Neural progenitor cell (in vitro differentiated cells): Measurements from ENCODE around the gene ADAM10. TPM values are rescaled to one million over a fixed set of nuclear protein-coding genes. Genes with fewer than 3 reads are reported as not detected.

Experiments
- DNase-seq: peaks from one replicate; pipeline ENCODE4 v3.0.0-alpha.2; 2016; ENCODE audit warnings: low spot score
- H2AFZ ChIP-seq: fragments of 200-600 bp; sonication (generic); replicated peaks from 2 replicates; pipeline ENCODE4 v1.6.1; 2016; ENCODE audit warnings: antibody characterized with exemption
- H3F3A ChIP-seq: fragments of 200-600 bp; sonication (generic); 2 replicates; pipeline ENCODE4 v1.6.1; 2016; ENCODE audit warnings: antibody characterized with exemption, low read depth
- H3K27ac ChIP-seq: fragments of 200-600 bp; sonication (generic); 2 replicates; pipeline ENCODE4 v1.5.1; 2016; ENCODE audit warnings: mild to moderate bottlenecking
- H3K27me3 ChIP-seq: fragments of 200-600 bp; sonication (generic); 2 replicates; pipeline ENCODE4 v1.6.1; 2016; ENCODE audit warnings: mild to moderate bottlenecking, moderate library complexity
- H3K36me3 ChIP-seq: fragments of 200-600 bp; sonication (generic); 2 replicates; pipeline ENCODE4 v1.5.1; 2016
- H3K4me1 ChIP-seq: fragments of 200-600 bp; sonication (generic); 2 replicates; pipeline ENCODE4 v1.6.1; 2016; ENCODE audit warnings: mixed run types
- H3K4me2 ChIP-seq: fragments of 200-600 bp; sonication (generic); 2 replicates; pipeline ENCODE4 v1.6.1; 2016
- H3K4me3 ChIP-seq: fragments of 200-600 bp; sonication (generic); 2 replicates; pipeline ENCODE4 v1.5.1; 2016
- H3K79me2 ChIP-seq: fragments of 200-600 bp; sonication (generic); 2 replicates; pipeline ENCODE4 v1.6.1; 2016; ENCODE audit warnings: low read depth
- H3K9ac ChIP-seq: fragments of 200-600 bp; sonication (generic); 2 replicates; pipeline ENCODE4 v1.6.1; 2016
- H3K9me3 ChIP-seq: fragments of 200-600 bp; sonication (generic); 2 replicates; pipeline ENCODE4 v1.5.1; 2016; ENCODE audit warnings: low read depth
- H4K20me1 ChIP-seq: fragments of 200-600 bp; sonication (generic); 2 replicates; pipeline ENCODE4 v1.6.1; 2016; ENCODE audit warnings: low read depth
- H3K27ac Mint-ChIP-seq: 3 replicates; pipeline ENCODE4 v1.8.0; 2021; ENCODE audit warnings: mixed read lengths
- H3K27me3 Mint-ChIP-seq: 2 replicates; pipeline ENCODE4 v1.8.0; 2022; ENCODE audit warnings: low read depth, mild to moderate bottlenecking, inconsistent platforms, moderate library complexity, mixed read lengths; ENCODE audit not compliant: insufficient read depth
- H3K36me3 Mint-ChIP-seq: 3 replicates; pipeline ENCODE4 v1.8.0; 2021; ENCODE audit warnings: mixed read lengths
- H3K4me1 Mint-ChIP-seq: 3 replicates; pipeline ENCODE4 v1.8.0; 2021; ENCODE audit warnings: mixed read lengths
- H3K4me3 Mint-ChIP-seq: 3 replicates; pipeline ENCODE4 v1.8.0; 2021; ENCODE audit warnings: mild to moderate bottlenecking, moderate library complexity, mixed read lengths
- H3K9me3 Mint-ChIP-seq: 3 replicates; pipeline ENCODE4 v1.8.0; 2020; ENCODE audit warnings: mixed read lengths
- CTCF ChIP-seq: fragments of 200-600 bp; sonication (generic); IDR thresholded peaks from 2 replicates; pipeline ENCODE4 v1.5.1; 2017; ENCODE audit warnings: antibody characterized with exemption, mild to moderate bottlenecking
- EZH2 ChIP-seq: fragments of 200-600 bp; sonication (generic); IDR thresholded peaks from 2 replicates; pipeline ENCODE4 v1.6.1; 2017; ENCODE audit warnings: antibody characterized with exemption, mild to moderate bottlenecking, moderate library complexity
- EZH2phosphoT487 ChIP-seq: fragments of 200-600 bp; sonication (generic); IDR thresholded peaks from 2 replicates; pipeline ENCODE4 v1.6.1; 2017; ENCODE audit warnings: antibody characterized with exemption
- total RNA-seq: library from RNA; depleted of rRNA; stranded (reverse); fragments of >200 nt; gene quantifications from 2 replicates; pipeline ENCODE4 v1.2.3, GENCODE V29; 2015; ENCODE audit warnings: low replicate concordance

ADAM10 gene
- total RNA-seq, 1 donor from 2014 or later, result 153 TPM

GRCh38 chr15:58572521-58572920 is 177.0 kb downstream of the ADAM10 start:
- no peak overlapping the region for H3K27ac Mint-ChIP-seq
- H3K4me2 ChIP-seq, result no peak overlapping the region
- TF ChIP-seq CTCF (no peak), EZH2phosphoT487 (no peak), EZH2 (no peak)

GRCh38 chr15:58571491-58571890 is 178.0 kb downstream of the ADAM10 start:
- no peak for DNase-seq
- no peaks in the 10 kb centered on the region for H3K79me2 ChIP-seq
- H3K27me3 Mint-ChIP-seq, result peaks cover 3% of the 10 kb centered on the region
- H3K27ac Mint-ChIP-seq, result no peak overlapping the region
- no peaks in the 10 kb centered on the region for H3F3A ChIP-seq
- H3K9me3 ChIP-seq, result no peaks in the 10 kb centered on the region
- no peaks in the 10 kb centered on the region for H4K20me1 ChIP-seq
- no peak overlapping the region for H3K27ac ChIP-seq
- H3K4me1 ChIP-seq, result no peaks in the 10 kb centered on the region
- H3K4me3 ChIP-seq, result no peak overlapping the region
- H3K4me2 ChIP-seq, result no peak overlapping the region
- H3K36me3 ChIP-seq, result no peaks in the 10 kb centered on the region
- no peak overlapping the region for H3K9ac ChIP-seq
- H3K4me1 Mint-ChIP-seq, result peaks cover 3% of the 10 kb centered on the region
- TF ChIP-seq EZH2 (no peak), CTCF (no peak), EZH2phosphoT487 (no peak)
- H3K9me3 Mint-ChIP-seq, result no peaks in the 10 kb centered on the region
- H3K4me3 Mint-ChIP-seq, result no peak overlapping the region
- no peaks in the 10 kb centered on the region for H3K27me3 ChIP-seq
- H2AFZ ChIP-seq, result no peak overlapping the region
- H3K36me3 Mint-ChIP-seq, result no peaks in the 10 kb centered on the region

More at GRCh38 chr15:58572521-58572920, 177.0 kb downstream of the ADAM10 start:
- H3F3A ChIP-seq, result no peaks in the 10 kb centered on the region
- no peak overlapping the region for H3K9ac ChIP-seq
- no peaks in the 10 kb centered on the region for H3K36me3 ChIP-seq
- no peak overlapping the region for H2AFZ ChIP-seq
- Mint-ChIP-seq H3K36me3 (no peaks in the 10 kb centered on the region), H3K4me3 (no peak overlapping the region), H3K27me3 (peaks cover 3% of the 10 kb centered on the region), H3K4me1 (peaks cover 3% of the 10 kb centered on the region), H3K9me3 (no peaks in the 10 kb centered on the region)
- H3K79me2 ChIP-seq, result no peaks in the 10 kb centered on the region
- no peak overlapping the region for H3K4me3 ChIP-seq
- H3K27me3 ChIP-seq, result no peaks in the 10 kb centered on the region
- DNase-seq, result no peak
- no peaks in the 10 kb centered on the region for H3K9me3 ChIP-seq
- H3K27ac ChIP-seq, result no peak overlapping the region
- H4K20me1 ChIP-seq, result no peaks in the 10 kb centered on the region
- H3K4me1 ChIP-seq, result no peaks in the 10 kb centered on the region

- Mint-ChIP-seq H3K36me3 (no peaks in the 10 kb centered on the region), H3K4me1 (peaks cover 5% of the 10 kb centered on the region), H3K4me3 (no peak overlapping the region), H3K9me3 (peaks cover 4% of the 10 kb centered on the region), H3K27me3 (peaks cover 3% of the 10 kb centered on the region), H3K27ac (no peak overlapping the region)
- H3K4me1 ChIP-seq, result no peaks in the 10 kb centered on the region
- no peak overlapping the region for H3K9ac ChIP-seq
- no peak overlapping the region for H2AFZ ChIP-seq
- H3F3A ChIP-seq, result no peaks in the 10 kb centered on the region
- H3K27ac ChIP-seq, result no peak overlapping the region
- no peak overlapping the region for H3K4me3 ChIP-seq
- no peaks in the 10 kb centered on the region for H3K79me2 ChIP-seq
- no peak for DNase-seq
- H3K36me3 ChIP-seq, result no peaks in the 10 kb centered on the region
- no peaks in the 10 kb centered on the region for H4K20me1 ChIP-seq
- H3K27me3 ChIP-seq, result no peaks in the 10 kb centered on the region
- no peak for TF ChIP-seq EZH2phosphoT487
- TF ChIP-seq EZH2, result no peak
- no peak for TF ChIP-seq CTCF
- H3K9me3 ChIP-seq, result no peaks in the 10 kb centered on the region
- H3K4me2 ChIP-seq, result no peak overlapping the region
Observed at GRCh38 chr15:58569455-58569854, 180.1 kb downstream of the ADAM10 start.
